Activated T-cell treated with anti-CD3 and anti-CD28 coated beads, Interleukin-2, amount 50 U/mL, for 72 hours (primary cell): ENCODE results near the gene EFCAB6. TPM values are rescaled to one million over a fixed set of nuclear protein-coding genes. Genes with fewer than 3 reads are reported as not detected.

ENCODE experiments used
- ATAC-seq, 2 donors: fragments of 150-1000 bp; cut with Tn5 transposase; replicated peaks in 1 of 2; 2 replicates each; pipeline ENCODE4 v1.10.0; 2021; ENCODE audit warnings: moderate library complexity in 2 of 2, mild to moderate bottlenecking in 1 of 2
- DNase-seq, 2 donors: peaks; one replicate each; pipeline ENCODE4 v3.0.0; 2021 to 2022; ENCODE audit warnings: mixed read lengths in 1 of 2
- H3K27ac Mint-ChIP-seq: one replicate; pipeline ENCODE4 v1.8.0; 2022; ENCODE audit warnings: mild to moderate bottlenecking, moderate library complexity, mixed read lengths
- H3K27me3 Mint-ChIP-seq: one replicate; pipeline ENCODE4 v1.8.0; 2022; ENCODE audit warnings: low read depth, mixed read lengths
- H3K36me3 Mint-ChIP-seq, 2 donors: one replicate each; pipeline ENCODE4 v1.8.0; 2022; ENCODE audit warnings: mixed read lengths in 2 of 2, mild to moderate bottlenecking in 1 of 2; ENCODE audit not compliant: insufficient read depth in 2 of 2
- H3K4me1 Mint-ChIP-seq: one replicate; pipeline ENCODE4 v1.8.0; 2022; ENCODE audit warnings: low read depth, mixed read lengths
- H3K4me3 Mint-ChIP-seq, 2 donors: one replicate each; pipeline ENCODE4 v1.8.0; 2022; ENCODE audit warnings: mild to moderate bottlenecking in 2 of 2, mixed read lengths in 2 of 2, moderate library complexity in 2 of 2
- H3K9me3 Mint-ChIP-seq, 2 donors: one replicate each; pipeline ENCODE4 v1.8.0; 2022; ENCODE audit warnings: mixed read lengths in 2 of 2
- total RNA-seq, 2 donors: library from RNA; stranded (reverse); gene quantifications; one replicate each; pipeline ENCODE4 v1.2.3, GENCODE V29; 2022

EFCAB6 gene
- total RNA-seq, 2 donors from 2014 or later: 0.19 to 0.70 TPM

DNA sequence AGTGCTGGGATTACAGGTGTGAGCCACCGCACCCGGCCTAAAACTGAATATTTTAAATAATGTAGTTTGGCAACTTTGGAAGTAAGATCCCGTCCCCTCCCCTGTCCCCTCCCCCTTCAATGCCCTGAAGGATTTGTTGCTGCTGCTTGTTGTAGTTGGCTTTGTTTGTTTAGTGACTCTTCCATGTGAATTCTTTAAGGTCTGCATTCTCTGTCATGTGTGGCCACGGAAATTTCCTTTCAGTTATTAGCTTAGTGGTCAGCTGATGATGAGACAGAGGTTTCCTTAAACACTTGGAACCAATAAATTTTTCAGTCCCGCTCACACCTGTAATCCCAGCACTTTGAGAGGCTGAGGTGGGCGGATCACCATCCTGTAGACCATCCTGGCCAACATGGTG is 290.4 kb downstream of the EFCAB6 start:
- Mint-ChIP-seq H3K36me3 (no peaks in the 10 kb centered on the region), H3K9me3 (no peaks in the 10 kb centered on the region), H3K27me3 (peaks cover 46% of the 10 kb centered on the region), H3K4me1 (peaks cover 14% of the 10 kb centered on the region), H3K4me3 (no peak overlapping the region), H3K27ac (no peak overlapping the region)
- ATAC-seq: no peak
- DNase-seq: no peak

DNA sequence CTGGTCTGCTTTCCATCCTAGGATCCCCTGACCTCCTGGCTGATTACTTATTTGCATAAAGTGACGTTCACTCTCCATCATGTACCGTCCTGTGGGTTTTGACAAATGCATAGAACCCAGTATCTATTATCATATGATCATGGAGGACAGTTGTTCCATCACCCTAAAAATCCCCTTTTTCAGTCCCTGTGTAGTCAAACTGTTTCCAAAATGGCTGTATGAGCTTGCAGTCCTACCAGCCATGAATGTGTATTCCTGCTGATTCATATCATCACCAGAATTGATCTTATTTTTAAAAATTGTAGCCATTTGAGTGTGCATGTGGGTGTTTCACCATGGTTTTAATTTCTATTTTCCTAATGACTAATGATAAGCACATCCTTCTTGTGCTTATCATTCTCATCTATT is 291.5 kb downstream of the EFCAB6 start:
- H3K4me3 Mint-ChIP-seq: peak overlapping the region in 1 of 2 donors; percentile 66
- peaks cover 40% of the 10 kb centered on the region for H3K27me3 Mint-ChIP-seq
- peak overlapping the region; percentile 58 for H3K27ac Mint-ChIP-seq
- ATAC-seq (peak; percentile 88 to 96), DNase-seq (peak in 1 of 2 donors; percentile 12)
- H3K9me3 Mint-ChIP-seq: no peaks in the 10 kb centered on the region
- peaks cover 14% of the 10 kb centered on the region for H3K4me1 Mint-ChIP-seq
- no peaks in the 10 kb centered on the region for H3K36me3 Mint-ChIP-seq

DNA sequence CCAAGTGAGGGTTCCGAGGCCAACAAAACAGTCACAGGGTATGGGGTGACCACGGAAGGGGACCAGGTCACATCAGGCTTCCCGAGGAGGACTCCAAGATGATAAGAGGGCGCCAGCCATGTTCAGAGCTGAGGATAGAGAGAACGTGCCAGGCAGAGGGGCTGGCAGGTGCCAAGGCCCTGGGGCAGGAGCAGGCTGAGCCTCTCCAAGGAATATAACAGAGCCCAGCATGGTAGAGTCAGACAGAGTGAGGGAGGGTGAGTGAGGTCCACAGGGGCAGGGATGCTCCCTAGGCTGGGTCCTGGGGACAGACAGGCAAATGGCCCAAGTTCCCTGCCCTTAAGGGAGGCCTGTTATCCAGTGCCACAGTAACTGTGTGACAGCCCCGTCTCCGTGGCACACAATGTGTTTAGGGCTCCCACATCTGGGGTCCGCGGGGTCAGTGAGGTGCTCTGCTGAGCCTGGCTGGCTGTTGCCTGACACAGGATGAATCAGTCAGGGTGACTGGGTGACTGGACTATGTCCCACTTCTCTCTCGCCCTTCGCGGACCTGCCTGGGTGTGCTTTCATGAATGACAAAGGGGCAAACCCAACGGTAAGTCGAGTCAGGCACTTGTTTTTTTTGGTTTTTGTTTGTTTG is 295.0 kb downstream of the EFCAB6 start:
- DNase-seq: no peak
- H3K4me1 Mint-ChIP-seq: peaks cover 14% of the 10 kb centered on the region
- no peak overlapping the region for H3K4me3 Mint-ChIP-seq
- ATAC-seq: no peak
- H3K27me3 Mint-ChIP-seq: peaks cover 19% of the 10 kb centered on the region
- H3K27ac Mint-ChIP-seq: no peak overlapping the region
- H3K9me3 Mint-ChIP-seq: no peaks in the 10 kb centered on the region
- H3K36me3 Mint-ChIP-seq: no peaks in the 10 kb centered on the region

DNA sequence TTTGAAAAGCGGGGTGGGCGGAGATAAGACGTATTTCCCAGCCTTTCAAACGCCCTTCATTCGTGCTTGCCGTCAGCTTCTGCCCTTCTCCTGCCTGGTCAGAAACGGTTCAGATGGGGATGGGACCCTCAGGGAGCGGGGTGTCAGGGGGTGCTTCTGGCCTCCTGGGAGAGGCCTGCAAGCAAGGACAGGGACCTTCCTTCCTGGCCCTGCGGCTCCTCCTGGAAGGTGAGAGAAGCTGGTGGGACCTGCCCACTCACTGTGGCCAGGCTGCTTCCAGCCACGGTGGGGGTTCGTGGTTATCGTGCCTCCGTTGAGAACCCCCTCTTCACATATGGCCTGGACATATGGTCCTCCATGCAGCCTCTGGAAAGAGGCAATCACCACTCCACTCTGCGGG is 295.7 kb downstream of the EFCAB6 start:
- no peak overlapping the region for H3K27ac Mint-ChIP-seq
- H3K36me3 Mint-ChIP-seq: no peaks in the 10 kb centered on the region
- peaks cover 19% of the 10 kb centered on the region for H3K27me3 Mint-ChIP-seq
- peaks cover 12% of the 10 kb centered on the region for H3K4me1 Mint-ChIP-seq
- no peaks in the 10 kb centered on the region for H3K9me3 Mint-ChIP-seq
- H3K4me3 Mint-ChIP-seq: no peak overlapping the region
- ATAC-seq (no peak), DNase-seq (no peak)

DNA sequence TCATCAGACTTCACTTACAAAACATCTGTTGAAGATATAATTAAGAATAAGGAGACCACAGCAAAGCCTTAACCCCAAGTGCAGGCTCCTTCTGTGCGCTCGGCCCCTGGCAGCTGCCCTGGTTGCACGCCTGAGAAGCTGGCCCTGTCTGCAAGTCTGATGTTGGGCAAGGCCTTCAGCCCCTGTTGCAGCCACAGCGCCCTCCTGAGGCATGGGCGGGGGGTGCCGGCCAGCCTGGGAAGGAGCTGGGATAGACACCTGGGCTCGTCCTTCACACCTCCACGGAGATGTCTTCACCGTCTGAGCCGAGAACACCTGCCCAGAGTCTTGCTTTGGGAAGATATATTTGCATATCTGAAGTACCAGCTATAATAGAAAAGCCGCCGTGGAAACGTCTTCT is 296.2 kb downstream of the EFCAB6 start:
- peak in 1 of 2 donors; percentile 7 for DNase-seq
- no peak overlapping the region for H3K4me3 Mint-ChIP-seq
- H3K27me3 Mint-ChIP-seq: peaks cover 19% of the 10 kb centered on the region
- ATAC-seq: no peak
- peaks cover 7% of the 10 kb centered on the region for H3K4me1 Mint-ChIP-seq
- H3K9me3 Mint-ChIP-seq: no peaks in the 10 kb centered on the region
- H3K27ac Mint-ChIP-seq: no peak overlapping the region
- no peaks in the 10 kb centered on the region for H3K36me3 Mint-ChIP-seq

DNA sequence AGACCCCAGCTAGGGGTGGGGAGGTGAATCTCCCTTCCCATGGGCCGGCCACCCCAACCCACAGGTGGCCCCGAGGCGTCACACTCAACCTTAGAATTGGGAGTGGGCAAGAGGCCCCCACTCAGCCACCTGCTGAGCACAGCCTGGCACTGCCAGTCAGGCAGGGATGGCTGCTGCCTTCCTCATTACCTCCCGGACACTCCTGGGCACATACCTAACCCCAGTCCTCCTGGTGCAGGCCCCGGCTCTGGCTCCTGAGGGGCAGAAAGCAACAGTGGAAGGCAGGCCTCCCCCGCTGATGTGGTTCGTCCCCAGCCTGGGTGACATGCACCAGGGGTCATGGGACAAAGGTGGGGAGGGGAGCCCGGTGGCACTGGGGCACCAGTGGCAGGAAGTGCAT is 296.7 kb downstream of the EFCAB6 start:
- ATAC-seq (no peak), DNase-seq (no peak)
- Mint-ChIP-seq H3K27me3 (peaks cover 19% of the 10 kb centered on the region), H3K27ac (no peak overlapping the region), H3K36me3 (no peaks in the 10 kb centered on the region), H3K9me3 (no peaks in the 10 kb centered on the region), H3K4me1 (peaks cover 2% of the 10 kb centered on the region), H3K4me3 (no peak overlapping the region)

DNA sequence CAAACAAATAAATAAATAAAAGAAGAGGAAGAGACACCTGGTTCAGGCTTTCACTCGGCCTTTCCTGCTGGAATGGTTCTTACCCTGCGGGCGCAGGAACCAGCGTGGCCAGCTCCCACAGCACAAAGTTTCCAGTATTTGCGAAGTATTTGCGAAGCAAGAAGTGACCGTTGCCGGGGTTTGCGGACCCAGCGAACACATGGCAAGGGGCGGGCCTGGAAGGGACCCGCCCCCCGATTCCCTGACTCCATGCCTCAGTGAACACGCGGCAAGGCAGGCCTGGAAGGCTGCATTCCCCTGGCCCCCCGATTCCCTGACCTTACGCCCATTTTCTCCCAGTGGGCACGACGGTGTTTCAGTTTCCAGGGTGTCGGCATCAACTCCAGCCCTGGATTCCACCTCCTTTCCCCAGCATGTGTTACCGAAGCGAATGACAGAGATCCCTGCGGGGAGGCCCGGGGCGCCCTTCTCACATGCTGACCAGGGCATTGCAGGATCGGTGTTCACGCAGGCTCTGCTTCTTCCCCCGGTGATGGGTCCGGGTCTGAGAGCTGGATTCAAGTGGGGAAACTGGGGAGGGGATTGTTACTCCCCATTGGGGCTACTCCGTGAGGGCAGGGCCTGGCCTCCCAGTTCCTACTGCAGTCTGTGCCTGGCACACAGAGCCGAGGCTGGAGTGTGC is 297.5 kb downstream of the EFCAB6 start:
- no peaks in the 10 kb centered on the region for H3K9me3 Mint-ChIP-seq

DNA sequence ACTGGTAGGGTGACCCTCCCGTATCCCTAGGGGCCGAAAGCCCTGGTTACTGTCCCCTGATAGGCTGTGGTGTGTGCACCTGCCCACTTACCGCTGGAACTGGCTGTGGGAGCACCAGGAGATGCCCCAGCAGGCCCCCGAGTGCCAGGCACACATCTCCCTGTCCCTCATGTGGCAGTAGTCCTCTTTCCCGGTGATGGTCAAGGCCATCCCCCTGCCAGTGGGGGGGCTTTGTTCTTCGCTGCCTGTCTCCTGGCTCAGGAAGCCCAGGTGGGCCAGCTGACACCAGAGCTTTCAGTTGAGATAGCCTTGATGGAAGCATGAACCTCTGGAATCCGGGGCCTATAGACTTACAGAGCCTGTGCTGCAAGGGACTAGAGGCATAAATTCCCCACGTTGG is 299.8 kb downstream of the EFCAB6 start:
- no peaks in the 10 kb centered on the region for H3K36me3 Mint-ChIP-seq
- H3K9me3 Mint-ChIP-seq: peaks cover 0 to 1% of the 10 kb centered on the region in 2 donors
- ATAC-seq (no peak), DNase-seq (no peak)
- H3K27ac Mint-ChIP-seq: no peak overlapping the region
- no peak overlapping the region for H3K4me3 Mint-ChIP-seq
- no peaks in the 10 kb centered on the region for H3K27me3 Mint-ChIP-seq
- H3K4me1 Mint-ChIP-seq: no peaks in the 10 kb centered on the region

More for the DNA sequence above, 297.5 kb downstream of the EFCAB6 start:
- H3K27me3 Mint-ChIP-seq: peaks cover 15% of the 10 kb centered on the region
- H3K36me3 Mint-ChIP-seq: no peaks in the 10 kb centered on the region
- ATAC-seq (no peak), DNase-seq (no peak)
- no peaks in the 10 kb centered on the region for H3K4me1 Mint-ChIP-seq
- no peak overlapping the region for H3K27ac Mint-ChIP-seq
- no peak overlapping the region for H3K4me3 Mint-ChIP-seq

DNA sequence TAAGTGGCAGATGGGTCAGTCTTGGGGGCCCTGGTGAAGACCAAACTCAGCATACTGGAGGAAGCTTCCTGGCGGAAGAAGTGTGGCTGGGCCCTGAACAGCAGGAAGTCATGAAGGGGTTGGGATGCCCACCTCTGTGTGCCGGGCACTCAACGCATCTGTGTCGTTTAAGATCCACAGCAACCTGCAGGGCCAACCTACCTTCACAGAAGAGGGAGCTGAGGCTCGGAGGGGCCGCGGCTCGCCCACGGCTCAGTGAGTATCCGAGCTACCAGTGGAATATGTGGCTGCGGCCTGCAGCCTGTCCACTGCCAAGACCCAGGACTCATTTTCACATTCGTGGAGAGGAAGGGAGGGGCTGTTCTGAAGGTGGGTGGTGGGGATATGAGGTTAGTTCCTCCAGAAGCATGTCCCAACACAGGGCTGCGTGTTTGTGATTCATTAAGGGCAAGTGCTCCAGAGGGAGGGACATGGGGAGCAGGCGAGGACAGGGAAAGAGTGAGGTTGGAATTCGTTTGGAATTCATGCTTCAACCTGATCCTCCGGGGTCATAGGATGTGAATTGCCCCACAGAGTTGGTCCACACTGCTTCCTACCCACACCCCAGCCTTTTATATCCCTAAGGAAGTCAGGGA is 300.7 kb downstream of the EFCAB6 start:
- DNase-seq: no peak
- Mint-ChIP-seq H3K4me1 (no peaks in the 10 kb centered on the region), H3K4me3 (no peak overlapping the region), H3K27ac (no peak overlapping the region), H3K36me3 (no peaks in the 10 kb centered on the region), H3K9me3 (peaks cover 0 to 1% of the 10 kb centered on the region in 2 donors), H3K27me3 (no peaks in the 10 kb centered on the region)
- no peak for ATAC-seq

DNA sequence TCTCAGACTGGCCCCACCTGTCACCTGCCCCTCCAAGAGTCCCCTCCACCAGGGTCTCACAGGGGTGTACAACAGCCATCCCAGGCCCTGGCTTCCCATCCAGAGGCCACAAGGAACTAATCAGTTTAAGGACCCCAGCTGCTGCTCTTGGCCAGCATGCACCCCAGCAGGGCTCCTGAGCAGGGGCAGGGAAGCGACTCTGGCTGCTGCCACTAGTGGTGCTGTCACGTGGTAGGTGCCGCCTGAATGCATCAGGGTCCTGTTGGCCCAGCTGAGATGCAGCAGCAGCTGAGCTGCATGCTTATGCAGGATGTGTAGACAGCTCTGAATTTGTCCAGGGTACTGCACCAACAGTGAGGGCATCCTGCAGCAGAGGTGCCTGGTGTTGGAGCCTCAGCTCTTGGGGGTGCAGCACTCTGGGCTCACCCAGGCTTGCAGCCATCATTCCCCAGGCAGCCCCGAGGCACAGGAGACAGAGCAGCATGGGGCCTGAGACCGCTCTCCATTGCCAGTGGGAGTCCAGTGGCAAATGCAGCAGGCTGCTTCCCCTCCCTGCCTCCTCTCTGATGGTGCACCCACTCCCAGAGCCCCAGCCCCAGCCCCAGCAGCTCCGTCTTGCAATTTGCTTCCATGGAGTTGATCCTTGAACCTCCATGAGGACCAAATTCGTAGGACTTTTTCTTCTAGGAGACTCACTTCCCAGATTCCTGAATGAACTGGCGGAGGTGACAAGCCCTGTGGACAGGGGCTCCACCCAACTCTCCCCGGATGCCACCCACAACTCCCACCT is 301.6 kb downstream of the EFCAB6 start:
- DNase-seq (no peak), ATAC-seq (no peak)
- Mint-ChIP-seq H3K27me3 (no peaks in the 10 kb centered on the region), H3K4me1 (no peaks in the 10 kb centered on the region), H3K4me3 (no peak overlapping the region), H3K36me3 (no peaks in the 10 kb centered on the region), H3K27ac (no peak overlapping the region), H3K9me3 (peaks cover 0 to 1% of the 10 kb centered on the region in 2 donors)

DNA sequence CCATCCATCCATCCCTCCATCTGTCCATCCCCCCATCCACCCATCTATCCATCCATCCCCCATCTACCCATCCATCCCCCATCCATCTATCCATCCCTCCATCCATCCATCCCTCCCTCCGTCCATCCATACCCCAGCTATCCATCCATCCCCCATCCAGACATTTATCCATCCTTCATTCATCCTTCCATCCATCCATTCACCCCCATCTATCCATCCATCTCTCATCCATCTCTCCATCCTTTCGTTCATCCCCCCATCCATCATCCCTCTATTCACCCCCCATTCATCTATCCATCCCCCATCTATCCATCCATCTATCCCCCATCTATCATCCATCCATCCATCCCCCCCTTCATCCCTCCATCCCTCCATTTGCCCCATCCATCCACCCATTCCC is 302.8 kb downstream of the EFCAB6 start:
- no peaks in the 10 kb centered on the region for H3K36me3 Mint-ChIP-seq
- H3K4me1 Mint-ChIP-seq: no peaks in the 10 kb centered on the region
- DNase-seq: no peak
- H3K27ac Mint-ChIP-seq: no peak overlapping the region
- ATAC-seq: no peak
- H3K9me3 Mint-ChIP-seq: peaks cover 0 to 1% of the 10 kb centered on the region in 2 donors
- H3K4me3 Mint-ChIP-seq: no peak overlapping the region
- H3K27me3 Mint-ChIP-seq: no peaks in the 10 kb centered on the region

DNA sequence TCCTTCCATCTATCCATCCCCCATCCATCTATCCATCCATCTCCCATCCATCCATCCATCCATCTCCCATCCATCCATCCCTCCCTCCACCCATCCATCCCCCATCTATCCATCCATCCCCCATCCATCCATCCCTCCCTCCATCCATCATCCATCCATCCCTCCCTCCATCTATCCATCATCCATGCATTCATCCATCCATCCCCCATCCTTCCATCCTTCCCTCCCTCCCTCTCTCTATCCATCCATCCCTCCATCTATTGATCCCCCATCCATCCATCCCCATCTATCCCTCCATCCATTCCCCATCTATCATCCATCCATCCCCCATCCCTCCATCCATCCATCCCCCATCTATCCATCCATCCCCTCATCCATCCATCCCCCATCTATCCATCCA is 303.6 kb downstream of the EFCAB6 start:
- H3K36me3 Mint-ChIP-seq: no peaks in the 10 kb centered on the region
- no peak for DNase-seq
- no peaks in the 10 kb centered on the region for H3K4me1 Mint-ChIP-seq
- no peaks in the 10 kb centered on the region for H3K27me3 Mint-ChIP-seq
- no peak for ATAC-seq
- no peak overlapping the region for H3K4me3 Mint-ChIP-seq
- no peak overlapping the region for H3K27ac Mint-ChIP-seq
- H3K9me3 Mint-ChIP-seq: peaks cover 0 to 1% of the 10 kb centered on the region in 2 donors

DNA sequence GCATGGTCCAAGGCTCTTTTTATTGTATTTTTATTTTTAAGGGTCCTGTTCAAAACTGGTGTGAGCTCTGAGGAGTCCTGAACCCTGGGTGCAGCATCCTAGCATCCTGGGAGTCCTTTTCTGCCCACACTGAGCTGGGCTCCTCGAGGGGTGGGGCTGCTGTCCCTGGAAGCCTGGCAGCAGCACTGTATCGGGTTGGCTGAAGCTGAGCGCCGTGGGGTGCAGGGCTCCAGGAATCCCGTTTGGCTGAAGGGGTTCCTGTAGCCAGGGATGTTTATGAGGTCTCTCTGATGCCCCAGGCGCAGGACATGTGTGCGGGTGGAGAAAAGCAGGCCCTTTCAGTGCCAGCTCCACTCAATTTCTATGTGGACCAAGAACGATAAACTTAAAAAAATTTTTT is 304.9 kb downstream of the EFCAB6 start:
- ATAC-seq (no peak), DNase-seq (no peak)
- no peak overlapping the region for H3K27ac Mint-ChIP-seq
- H3K4me3 Mint-ChIP-seq: no peak overlapping the region
- H3K4me1 Mint-ChIP-seq: no peaks in the 10 kb centered on the region
- H3K9me3 Mint-ChIP-seq: peaks cover 0 to 1% of the 10 kb centered on the region in 2 donors
- no peaks in the 10 kb centered on the region for H3K27me3 Mint-ChIP-seq
- H3K36me3 Mint-ChIP-seq: no peaks in the 10 kb centered on the region
